Lower lobe of right lung (tissue), 2 donors: ENCODE results near the gene EPB41L3. TPM values are rescaled to one million over a fixed set of nuclear protein-coding genes. Genes with fewer than 3 reads are reported as not detected.

Experiments used
- ATAC-seq, 2 donors: fragments of 200-7000 bp; cut with Tn5 transposase; one replicate each; pipeline ENCODE4 v1.9.1; 2020 to 2022; ENCODE audit warnings: mild to moderate bottlenecking in 2 of 2, moderate library complexity in 2 of 2
- DNase-seq: peaks from one replicate; pipeline ENCODE4 v3.0.0-alpha.2; 2020
- H3K27ac ChIP-seq: fragments of 200-600 bp; one replicate; pipeline ENCODE4 v1.8.0; 2022
- H3K27me3 ChIP-seq: fragments of 200-600 bp; one replicate; pipeline ENCODE4 v1.8.0; 2022; ENCODE audit warnings: low read depth
- H3K36me3 ChIP-seq: fragments of 200-600 bp; one replicate; pipeline ENCODE4 v1.8.0; 2022; ENCODE audit warnings: mild to moderate bottlenecking
- H3K4me1 ChIP-seq: fragments of 200-600 bp; one replicate; pipeline ENCODE4 v1.8.0; 2022
- H3K4me3 ChIP-seq: fragments of 200-600 bp; one replicate; pipeline ENCODE4 v1.8.0; 2022; ENCODE audit warnings: mild to moderate bottlenecking
- H3K9me3 ChIP-seq: fragments of 200-600 bp; one replicate; pipeline ENCODE4 v1.8.0; 2022
- intact Hi-C: fragments of 100-400 bp; cut with DNase I; formaldehyde crosslinking; loops from one replicate; pipeline ENCODE4 v1.11.0; 2022
- total RNA-seq: library from RNA; stranded (reverse); fragmentation: NEBNext Ultra II Directional; extraction: Animal tissue kit (Norgen Biotek cat#: 25700); gene quantifications from one replicate; pipeline ENCODE4 v1.2.1, GENCODE V29; 2021
- TF ChIP-seq, protein P1 (sequence below): fragments of 200-600 bp; IDR thresholded peaks from one replicate; pipeline ENCODE4 v1.8.0; 2022; ENCODE audit warnings: antibody characterized with exemption, mild to moderate bottlenecking
- donor health status: DM: no; HTN: yes; CAD: no; lungs with severe emphysema.

The EPB41L3 gene
- total RNA-seq, 1 donor from 2014 or later, result 72.5 TPM

DNA sequence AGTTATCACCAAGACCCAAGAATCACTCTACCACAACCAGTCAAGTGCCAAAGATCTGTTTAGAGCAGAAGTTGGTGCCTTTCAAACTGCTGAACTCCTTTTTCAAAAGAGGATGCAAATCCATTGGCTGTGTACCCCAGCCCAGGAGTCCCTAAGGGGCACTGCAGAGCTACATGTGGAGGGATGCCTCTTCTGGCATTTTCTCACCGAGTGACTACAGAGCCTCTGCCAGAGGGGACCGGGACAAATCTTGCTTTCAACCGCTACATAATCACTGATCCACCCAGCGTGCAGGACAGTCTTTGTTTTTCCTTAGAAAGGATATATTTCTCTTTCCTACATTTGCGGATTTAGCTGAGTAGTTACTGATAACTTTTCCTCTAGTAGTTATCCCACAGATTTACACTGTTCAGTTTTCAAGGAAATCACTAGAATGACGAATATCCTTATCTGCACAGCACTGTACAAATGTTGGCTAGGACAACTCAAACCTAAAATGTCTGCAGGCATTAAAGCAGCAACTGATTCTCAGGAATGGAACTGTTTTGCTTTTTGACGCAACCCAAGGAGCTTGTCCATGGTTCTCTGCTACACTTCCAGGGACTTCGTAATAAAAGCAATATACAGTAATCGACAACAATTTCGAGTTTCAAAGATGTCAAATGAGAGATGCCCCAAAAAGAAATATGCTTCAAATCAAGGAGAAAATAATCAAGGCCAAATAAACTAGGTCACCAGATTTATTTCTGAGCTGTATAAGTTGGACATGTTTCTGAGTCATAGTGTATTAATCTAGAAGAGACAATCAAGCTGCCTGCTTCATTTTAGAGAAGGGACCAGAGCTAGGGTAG is 24.1 kb downstream of the EPB41L3 start:
- DNase-seq, result no peak
- intact Hi-C loops, result no loop called here
- ATAC-seq, result no peak
- TF ChIP-seq, protein P1, sequence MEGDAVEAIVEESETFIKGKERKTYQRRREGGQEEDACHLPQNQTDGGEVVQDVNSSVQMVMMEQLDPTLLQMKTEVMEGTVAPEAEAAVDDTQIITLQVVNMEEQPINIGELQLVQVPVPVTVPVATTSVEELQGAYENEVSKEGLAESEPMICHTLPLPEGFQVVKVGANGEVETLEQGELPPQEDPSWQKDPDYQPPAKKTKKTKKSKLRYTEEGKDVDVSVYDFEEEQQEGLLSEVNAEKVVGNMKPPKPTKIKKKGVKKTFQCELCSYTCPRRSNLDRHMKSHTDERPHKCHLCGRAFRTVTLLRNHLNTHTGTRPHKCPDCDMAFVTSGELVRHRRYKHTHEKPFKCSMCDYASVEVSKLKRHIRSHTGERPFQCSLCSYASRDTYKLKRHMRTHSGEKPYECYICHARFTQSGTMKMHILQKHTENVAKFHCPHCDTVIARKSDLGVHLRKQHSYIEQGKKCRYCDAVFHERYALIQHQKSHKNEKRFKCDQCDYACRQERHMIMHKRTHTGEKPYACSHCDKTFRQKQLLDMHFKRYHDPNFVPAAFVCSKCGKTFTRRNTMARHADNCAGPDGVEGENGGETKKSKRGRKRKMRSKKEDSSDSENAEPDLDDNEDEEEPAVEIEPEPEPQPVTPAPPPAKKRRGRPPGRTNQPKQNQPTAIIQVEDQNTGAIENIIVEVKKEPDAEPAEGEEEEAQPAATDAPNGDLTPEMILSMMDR, result no peak
- no peaks in the 10 kb centered on the region for H3K36me3 ChIP-seq
- H3K27ac ChIP-seq, result no peak overlapping the region
- H3K4me3 ChIP-seq, result no peak overlapping the region
- no peaks in the 10 kb centered on the region for H3K27me3 ChIP-seq
- no peaks in the 10 kb centered on the region for H3K9me3 ChIP-seq
- H3K4me1 ChIP-seq, result peaks cover 17% of the 10 kb centered on the region

- DNase-seq (no peak), ATAC-seq (no peak)
- H3K27me3 ChIP-seq, result no peaks in the 10 kb centered on the region
- H3K36me3 ChIP-seq, result no peaks in the 10 kb centered on the region
- TF ChIP-seq, protein P1, result no peak
- H3K4me3 ChIP-seq, result no peak overlapping the region
- intact Hi-C loops, result no loop called here
- H3K4me1 ChIP-seq, result peaks cover 23% of the 10 kb centered on the region
- no peak overlapping the region for H3K27ac ChIP-seq
- no peaks in the 10 kb centered on the region for H3K9me3 ChIP-seq
These were observed 24.9 kb downstream of the EPB41L3 start for GRCh38 chr18:5518899-5519371.

- intact Hi-C loops, result no loop called here
- Histone ChIP-seq H3K4me3 (no peak overlapping the region), H3K36me3 (no peaks in the 10 kb centered on the region), H3K27me3 (no peaks in the 10 kb centered on the region), H3K9me3 (no peaks in the 10 kb centered on the region), H3K27ac (no peak overlapping the region), H3K4me1 (peaks cover 23% of the 10 kb centered on the region)
- TF ChIP-seq, protein P1, result no peak
- DNase-seq (no peak), ATAC-seq (no peak)
These were observed 25.5 kb downstream of the EPB41L3 start for GRCh38 chr18:5518179-5518770.

- no peaks in the 10 kb centered on the region for H3K9me3 ChIP-seq
- TF ChIP-seq, protein P1, result no peak
- ATAC-seq (no peak), DNase-seq (no peak)
- H3K27ac ChIP-seq, result no peak overlapping the region
- H3K4me3 ChIP-seq, result no peak overlapping the region
- H3K27me3 ChIP-seq, result no peaks in the 10 kb centered on the region
- no peaks in the 10 kb centered on the region for H3K36me3 ChIP-seq
- peaks cover 23% of the 10 kb centered on the region for H3K4me1 ChIP-seq
- intact Hi-C loops, result no loop called here
These were observed 27.0 kb downstream of the EPB41L3 start for GRCh38 chr18:5516841-5517240.

DNA sequence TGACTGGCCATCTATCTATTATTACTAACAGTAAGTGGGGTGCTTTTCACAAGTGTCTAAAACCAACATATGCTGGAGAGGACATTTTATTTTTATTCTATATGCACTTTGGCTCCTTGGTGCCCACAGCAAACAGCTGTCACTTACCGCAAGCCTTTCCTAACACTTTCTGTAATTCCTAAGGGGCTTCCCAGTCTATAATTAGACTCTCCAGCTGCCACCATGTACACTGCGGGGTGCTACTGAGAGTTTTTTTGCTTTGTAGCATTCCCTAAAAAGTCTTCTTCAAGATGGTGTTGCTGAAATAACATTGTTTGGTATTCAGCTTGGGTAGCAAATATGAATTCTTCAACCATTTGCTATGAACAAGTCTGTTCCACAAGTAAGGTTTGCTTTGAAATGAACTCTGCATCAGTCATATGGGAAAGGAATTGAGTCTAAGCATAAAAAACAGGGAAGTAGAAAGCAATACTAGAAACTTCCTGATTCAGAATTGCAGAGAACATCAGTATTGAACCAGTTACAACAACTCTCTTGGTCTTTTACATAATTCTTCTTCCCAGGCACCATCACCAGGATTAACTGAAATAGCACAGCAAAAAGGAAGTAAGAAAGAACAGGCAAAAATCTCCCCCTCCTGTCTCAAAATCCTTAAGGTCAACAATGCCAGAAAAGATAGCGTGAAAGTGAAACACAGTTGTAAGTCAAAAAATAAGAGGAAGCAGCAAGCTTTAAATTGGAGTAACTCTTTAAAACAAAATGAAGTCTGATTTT is 28.6 kb downstream of the EPB41L3 start:
- H3K27me3 ChIP-seq, result no peaks in the 10 kb centered on the region
- no peak overlapping the region for H3K4me3 ChIP-seq
- intact Hi-C loops, result no loop called here
- H3K36me3 ChIP-seq, result no peaks in the 10 kb centered on the region
- no peak for DNase-seq
- no peaks in the 10 kb centered on the region for H3K9me3 ChIP-seq
- peak; percentile 67 for ATAC-seq
- TF ChIP-seq, protein P1, result no peak
- no peak overlapping the region for H3K27ac ChIP-seq
- peaks cover 27% of the 10 kb centered on the region for H3K4me1 ChIP-seq
